GM12891 (cell line): ENCODE measurements around the gene MEIKIN.

Source experiments
- POLR2A ChIP-seq: IDR thresholded peaks from 2 replicates; pipeline ENCODE4 v1.6.1; 2011; ENCODE audit warnings: low read depth, low read length, control low read depth
- POLR2AphosphoS5 ChIP-seq: IDR thresholded peaks from 2 replicates; pipeline ENCODE4 v1.6.1; 2011; ENCODE audit warnings: low read depth, low read length, control low read depth
- POU2F2 ChIP-seq: IDR thresholded peaks from 2 replicates; pipeline ENCODE4 v1.6.1; 2011; ENCODE audit warnings: low read depth, mild to moderate bottlenecking, control low read depth, low read length, moderate library complexity
- SPI1 ChIP-seq: IDR thresholded peaks from 2 replicates; pipeline ENCODE4 v1.6.1; 2011; ENCODE audit warnings: low read depth, low read length, control low read depth
- TAF1 ChIP-seq: IDR thresholded peaks from 2 replicates; pipeline ENCODE4 v1.6.1; 2011; ENCODE audit warnings: low read depth, low read length, control low read depth

- TF ChIP-seq TAF1 (no peak), POLR2A (no peak), POLR2AphosphoS5 (no peak), POU2F2 (no peak), SPI1 (peak; percentile 23; the same call in 1 of the 2 replicates)
These were observed 134.8 kb downstream of the MEIKIN start for GRCh38 chr5:131810510-131811249.
